HepG2 (cell line): ENCODE data around the gene TAF5. TPM values are rescaled to one million over a fixed set of nuclear protein-coding genes. Genes with fewer than 3 reads are reported as not detected.
A peak's percentile ranks its signal among the peaks of the same experiment; 100 is the strongest.

Source experiments
- ATAC-seq: fragments of 200-7000 bp; cut with Tn5 transposase; 3 replicates; pipeline ENCODE4 v1.9.1; 2020; ENCODE audit warnings: mild to moderate bottlenecking, moderate library complexity
- BruUV-seq: library from RNA; stranded (reverse); fragments of 400-500 nt; replicated peaks from 2 replicates; lab custom pipeline; 2021; lab: Mats Ljungman, UMichigan
- CTCF ChIA-PET: fragments of 300-600 bp; formaldehyde crosslinking; extraction: SDS; loops from one replicate; lab custom pipeline; 2021; ENCODE audit warnings: low total read pairs, inconsistent platforms, low intra/inter-chr PET ratio; lab: Yijun Ruan, JAX
- POLR2A ChIA-PET: fragments of 350-600 bp; sonication (Branson Sonifier 250); formaldehyde crosslinking; loops from one replicate; lab custom pipeline; 2020; ENCODE audit warnings: antibody characterized with exemption, inconsistent platforms; lab: Yijun Ruan, JAX
- DNase-seq: peaks from one replicate; pipeline ENCODE4 v3.0.0-alpha.2; 2015; ENCODE audit warnings: low spot score
- FAIRE-seq: peaks from 3 replicates; lab custom pipeline; 2011; peaks lifted over from hg19 to GRCh38; lab: Jason Lieb, UNC
- H2AFZ ChIP-seq: one replicate; pipeline ENCODE4 v1.6.1; 2011; ENCODE audit warnings: low read length, inconsistent platforms
- H3K27ac ChIP-seq: fragments of 300-600 bp; 3 replicates; pipeline ENCODE4 v1.8.0; 2011; ENCODE audit warnings: mixed run types, mild to moderate bottlenecking, mixed read lengths, low read length, inconsistent platforms; ENCODE audit not compliant: insufficient read depth; ENCODE audit errors: extremely low read length
- H3K27me3 ChIP-seq, 2 experiments: fragments of 200-600 bp in 1 of 2; 2 replicates in 1 of 2; 3 replicates in 1 of 2; pipeline versions ENCODE4 v1.6.0 to v1.8.0; 2011; ENCODE audit warnings: low read length in 2 of 2, mild to moderate bottlenecking in 2 of 2, moderate library complexity in 2 of 2, inconsistent platforms in 1 of 2; ENCODE audit not compliant: insufficient read depth in 2 of 2, control insufficient read depth in 1 of 2
- H3K36me3 ChIP-seq, 2 experiments: fragments of 200-600 bp in 1 of 2; replicated peaks in 1 of 2; 2 replicates in 1 of 2; 3 replicates in 1 of 2; pipeline versions ENCODE4 v1.5.1 to v1.8.0; 2011; ENCODE audit warnings: low read length in 2 of 2, inconsistent platforms in 1 of 2; ENCODE audit not compliant: insufficient read depth in 2 of 2, control insufficient read depth in 1 of 2
- H3K4me1 ChIP-seq: 2 replicates; pipeline ENCODE4 v1.5.1; 2012; ENCODE audit warnings: low read length, inconsistent platforms; ENCODE audit not compliant: insufficient read depth
- H3K4me2 ChIP-seq: 2 replicates; pipeline ENCODE4 v1.6.0; 2011; ENCODE audit warnings: low read depth, low read length, inconsistent platforms
- H3K4me3 ChIP-seq, 3 experiments: fragments of 200-600 bp in 1 of 3; sonication (generic), shearing (Covaris generic) in 1 of 3; replicated peaks in 1 of 3; 2 replicates each; pipeline ENCODE4 v1.5.1; 2011 to 2016; ENCODE audit warnings: low read length in 3 of 3, inconsistent platforms in 2 of 3, low read depth in 2 of 3, mild to moderate bottlenecking in 2 of 3, control low read depth in 1 of 3, mixed read lengths in 1 of 3; ENCODE audit not compliant: insufficient read depth in 1 of 3
- H3K79me2 ChIP-seq: one replicate; pipeline ENCODE4 v1.6.1; 2011; ENCODE audit warnings: low read length, inconsistent platforms; ENCODE audit not compliant: insufficient read depth
- H3K9ac ChIP-seq: 2 replicates; pipeline ENCODE4 v1.6.0; 2011; ENCODE audit warnings: mild to moderate bottlenecking, low read depth, low read length, inconsistent platforms; ENCODE audit not compliant: insufficient read depth
- H3K9me3 ChIP-seq: 2 replicates; pipeline ENCODE4 v1.5.1; 2012; ENCODE audit warnings: mild to moderate bottlenecking, low read length
- H4K20me1 ChIP-seq: 2 replicates; pipeline ENCODE4 v1.6.0; 2011; ENCODE audit warnings: inconsistent platforms, mild to moderate bottlenecking, low read length, moderate library complexity; ENCODE audit not compliant: insufficient read depth
- AGO2 ChIP-seq: fragments of 200-400 bp; formaldehyde crosslinking; optimal IDR thresholded peaks from 2 replicates; pipeline ENCODE3; 2017; ENCODE audit warnings: mild to moderate bottlenecking, low read depth, low read length, moderate library complexity
- ARID2 ChIP-seq: sonication (generic); formaldehyde crosslinking; IDR thresholded peaks from 2 replicates; pipeline ENCODE4 v1.8.1; 2022; ENCODE audit warnings: mild to moderate bottlenecking, missing genetic modification reagents, borderline replicate concordance
- ELF4 ChIP-seq: sonication (generic); formaldehyde crosslinking; IDR thresholded peaks from 2 replicates; pipeline ENCODE4 v1.5.0; 2020; ENCODE audit warnings: missing genetic modification reagents, mild to moderate bottlenecking, moderate library complexity, borderline replicate concordance
- FLYWCH1 ChIP-seq: sonication (generic); formaldehyde crosslinking; IDR thresholded peaks from 2 replicates; pipeline ENCODE4 v1.8.1; 2023; ENCODE audit warnings: mild to moderate bottlenecking, missing genetic modification reagents
- FOXA3 ChIP-seq: IDR thresholded peaks from 2 replicates; pipeline ENCODE4 v1.6.1; 2016; ENCODE audit warnings: missing genetic modification reagents, missing compliant biosample characterization
- MNT ChIP-seq: fragments of 450-650 bp; IDR thresholded peaks from 2 replicates; pipeline ENCODE4 v1.6.1; 2016
- REXO4 ChIP-seq: sonication (generic); formaldehyde crosslinking; IDR thresholded peaks from 2 replicates; pipeline ENCODE4 v1.8.0; 2022; ENCODE audit warnings: missing genetic modification reagents, mild to moderate bottlenecking, borderline replicate concordance
- ZBTB25 ChIP-seq: IDR thresholded peaks from 2 replicates; pipeline ENCODE4 v1.6.1; 2018; ENCODE audit warnings: missing genetic modification reagents
- ZFP37 ChIP-seq: sonication (generic); formaldehyde crosslinking; IDR thresholded peaks from 2 replicates; pipeline ENCODE4 v1.4.0; 2020; ENCODE audit warnings: missing genetic modification reagents, borderline replicate concordance
- ZNF75D ChIP-seq: sonication (generic); formaldehyde crosslinking; IDR thresholded peaks from 2 replicates; pipeline ENCODE4 v1.8.1; 2023; ENCODE audit warnings: missing genetic modification reagents, mild to moderate bottlenecking, borderline replicate concordance
- ZNF850 ChIP-seq: sonication (generic); formaldehyde crosslinking; conservative IDR thresholded peaks from 2 replicates; pipeline ENCODE4 v1.9.0; 2021; ENCODE audit warnings: mild to moderate bottlenecking, missing genetic modification reagents
- WGBS: methylation state at CpG from one replicate; pipeline ENCODE4 v1.1.6; 2017; ENCODE audit warnings: low lambda C conversion rate; 5-methylcytosine and 5-hydroxymethylcytosine counted together
- in situ Hi-C: cut with HindIII; loops from 2 replicates; pipeline ENCODE4 v1.10.0; 2017; ENCODE audit warnings: low pct_unique_long_range_greater_than_20kb; ENCODE audit not compliant: extremely low pct_ligation_motif_present
- intact Hi-C: fragments of 100-400 bp; cut with micrococcal nuclease; formaldehyde crosslinking; loops from one replicate; pipeline ENCODE4 v1.10.0; 2022; ENCODE audit not compliant: unreplicated experiment
- microRNA counts: library from miRNA; unstranded; fragments of <30 nt; microRNA quantifications from one replicate; lab custom pipeline; 2015
- microRNA-seq: library from miRNA; unstranded; fragments of <30 nt; microRNA quantifications from one replicate; pipeline ENCODE4, GENCODE V29; 2020
- polyA plus RNA-seq, 8 experiments: library from polyadenylated mRNA; depleted of rRNA in 3 of 8; stranded (reverse) in 7 of 8; unstranded in 1 of 8; fragments of >200 nt; fragmentation: Illumina TruSeq in 4 of 8; extraction: Trizol in 4 of 8; gene quantifications; 2 replicates each; pipeline versions ENCODE4 v1.2.1 to v1.2.3, GENCODE V29; 2011 to 2016; ENCODE audit warnings: low read depth in 4 of 8, missing spikeins in 1 of 8, mixed read lengths in 1 of 8; ENCODE audit not compliant: insufficient read depth in 1 of 8
- total RNA-seq, 5 experiments: library from RNA; depleted of rRNA; stranded (reverse); fragments of >200 nt; fragmentation: Illumina TruSeq; extraction: Trizol; gene quantifications; 2 replicates each; pipeline ENCODE4 v1.2.3, GENCODE V29; 2016; ENCODE audit warnings: low read depth in 1 of 5

Gene TAF5
- total and polyA plus RNA-seq, 2 of the 13 experiments (the other 11 are each of a cell fraction or from before 2014, with no cell fraction given), result 3.8 to 8.7 TPM

- Histone ChIP-seq H3K79me2 (no peaks in the 10 kb centered on the region), H2AFZ (no peak overlapping the region)
- no peak for TF ChIP-seq ZBTB25
- TF ChIP-seq ZNF75D, result no peak
- TF ChIP-seq FLYWCH1 (CRISPR knock-in tag), result no peak
- TF ChIP-seq ELF4 (CRISPR knock-in tag), result no peak
- no peak for TF ChIP-seq ZFP37 (CRISPR knock-in tag)
- TF ChIP-seq MNT, result no peak
- no peak for TF ChIP-seq REXO4 (CRISPR knock-in tag)
- TF ChIP-seq ARID2 (CRISPR knock-in tag), result no peak
- TF ChIP-seq AGO2, result no peak
- TF ChIP-seq FOXA3 (CRISPR knock-in tag), result no peak
- no peak for TF ChIP-seq ZNF850 (CRISPR knock-in tag)
- TF ChIP-seq, all 625 proteins: peak for 0
- no TSS peak for BruUV-seq
- no peak overlapping the region for H3K27ac ChIP-seq
- no peak overlapping the region for H3K4me2 ChIP-seq
- H3K27me3 ChIP-seq, result no peaks in the 10 kb centered on the region
- no peak overlapping the region for H3K9ac ChIP-seq
- WGBS, result 96% methylated on average over 2 of the region's 2 CpGs
- H3K4me1 ChIP-seq, result peaks cover 13% of the 10 kb centered on the region
- CTCF ChIA-PET, result no interaction called here
- peaks cover 32 to 75% of the 10 kb centered on the region in 2 experiments; a peak in 4 of 5 replicates for H3K36me3 ChIP-seq
- no peak overlapping the region for H3K4me3 ChIP-seq
- no peaks in the 10 kb centered on the region for H4K20me1 ChIP-seq
- no peak for DNase-seq
- no peak for FAIRE-seq
- intact Hi-C loops, result loop anchor here (5.0 kb wide), 1 partner anchor 53 kb away; no protein-coding TSS in a partner anchor
- POLR2A ChIA-PET, result no interaction called here
- in situ Hi-C loops, result no loop called here
- ATAC-seq, result no peak
- H3K9me3 ChIP-seq, result no peaks in the 10 kb centered on the region
These were observed 66.1 kb downstream of the TAF5 start for GRCh38 chr10:103433858-103434257.

MicroRNA genes within 50 kb of the gene (microRNA counts, 767-probe panel; counts per million panel counts)
- microRNA hsa-miR-1307-3p (lab: Ali Mortazavi, UCI), result not detected

Small RNA genes within 50 kb of the gene (microRNA-seq; reads per million reads assigned to microRNA genes)
- gene MIR1307, result 2,173 reads per million, percentile 94 among the genes with 10 or more reads in this experiment

Other genes starting within 250 kb of the TAF5 start
- 40.6 and 51.5 TPM in 2 replicates for gene NT5C2, start 174.7 kb upstream of the TAF5 start, total RNA-seq (2016; rRNA removed; fragmentation: Illumina TruSeq; extraction: Trizol)
- 53.3 and 55.2 TPM in 2 replicates for gene NT5C2, start 174.7 kb upstream of the TAF5 start, polyA plus RNA-seq (2011; rRNA removed)
- gene RPEL1, start 122.1 kb upstream of the TAF5 start, total RNA-seq (2016; rRNA removed; fragmentation: Illumina TruSeq; extraction: Trizol), result 0.04 and 0.10 TPM in 2 replicates
- 0.07 and 0.10 TPM in 2 replicates for gene RPEL1, start 122.1 kb upstream of the TAF5 start, polyA plus RNA-seq (2011; rRNA removed)
- gene INA, start 90.8 kb upstream of the TAF5 start, total RNA-seq (2016; rRNA removed; fragmentation: Illumina TruSeq; extraction: Trizol), result 0.04 TPM in 1 of 2 replicates, not detected in the other
- 0.05 and 0.13 TPM in 2 replicates for gene INA, start 90.8 kb upstream of the TAF5 start, polyA plus RNA-seq (2011; rRNA removed)
- gene PCGF6, start 16.8 kb upstream of the TAF5 start, total RNA-seq (2016; rRNA removed; fragmentation: Illumina TruSeq; extraction: Trizol), result 19.4 and 24.7 TPM in 2 replicates
- 4.5 and 5.2 TPM in 2 replicates for gene PCGF6, start 16.8 kb upstream of the TAF5 start, polyA plus RNA-seq (2011; rRNA removed)
- gene ATP5MK, start 28.5 kb downstream of the TAF5 start, total RNA-seq (2016; rRNA removed; fragmentation: Illumina TruSeq; extraction: Trizol), result 517 and 673 TPM in 2 replicates
- 276 and 312 TPM in 2 replicates for gene ATP5MK, start 28.5 kb downstream of the TAF5 start, polyA plus RNA-seq (2011; rRNA removed)
- gene PDCD11, start 28.6 kb downstream of the TAF5 start, total RNA-seq (2016; rRNA removed; fragmentation: Illumina TruSeq; extraction: Trizol), result 40.3 and 52.8 TPM in 2 replicates
- gene PDCD11, start 28.6 kb downstream of the TAF5 start, polyA plus RNA-seq (2011; rRNA removed), result 12.8 and 17.7 TPM in 2 replicates
- not detected in 2 replicates for gene CALHM2, start 84.4 kb downstream of the TAF5 start, total RNA-seq (2016; rRNA removed; fragmentation: Illumina TruSeq; extraction: Trizol)
- gene CALHM2, start 84.4 kb downstream of the TAF5 start, polyA plus RNA-seq (2011; rRNA removed), result 0.15 TPM in 1 of 2 replicates, not detected in the other
- gene CALHM1, start 90.9 kb downstream of the TAF5 start, total RNA-seq (2016; rRNA removed; fragmentation: Illumina TruSeq; extraction: Trizol), result 0.04 TPM in 1 of 2 replicates, not detected in the other
- gene CALHM1, start 90.9 kb downstream of the TAF5 start, polyA plus RNA-seq (2011; rRNA removed), result not detected in 2 replicates
- gene CALHM3, start 111.3 kb downstream of the TAF5 start, total RNA-seq (2016; rRNA removed; fragmentation: Illumina TruSeq; extraction: Trizol), result not detected in 2 replicates
- not detected in 2 replicates for gene CALHM3, start 111.3 kb downstream of the TAF5 start, polyA plus RNA-seq (2011; rRNA removed)
- not detected in 2 replicates for gene NEURL1, start 125.7 kb downstream of the TAF5 start, total RNA-seq (2016; rRNA removed; fragmentation: Illumina TruSeq; extraction: Trizol)
- gene NEURL1, start 125.7 kb downstream of the TAF5 start, polyA plus RNA-seq (2011; rRNA removed), result 0.01 TPM in 1 of 2 replicates, not detected in the other